Inflammatory macrophage treated with lipopolysaccharide for 1 hour (primary cell): ENCODE measurements around the gene DKKL1.

Experiments
- DNase-seq, 2 donors: peaks; one replicate each; pipeline ENCODE4 v3.0.0-alpha.2; 2020 to 2022

The DKKL1 gene

GRCh38 chr19:49396738-49397505 is 33.2 kb downstream of the DKKL1 start:
- no peak for DNase-seq

GRCh38 chr19:49398001-49398615 is 34.4 kb downstream of the DKKL1 start:
- DNase-seq: no peak

DNA sequence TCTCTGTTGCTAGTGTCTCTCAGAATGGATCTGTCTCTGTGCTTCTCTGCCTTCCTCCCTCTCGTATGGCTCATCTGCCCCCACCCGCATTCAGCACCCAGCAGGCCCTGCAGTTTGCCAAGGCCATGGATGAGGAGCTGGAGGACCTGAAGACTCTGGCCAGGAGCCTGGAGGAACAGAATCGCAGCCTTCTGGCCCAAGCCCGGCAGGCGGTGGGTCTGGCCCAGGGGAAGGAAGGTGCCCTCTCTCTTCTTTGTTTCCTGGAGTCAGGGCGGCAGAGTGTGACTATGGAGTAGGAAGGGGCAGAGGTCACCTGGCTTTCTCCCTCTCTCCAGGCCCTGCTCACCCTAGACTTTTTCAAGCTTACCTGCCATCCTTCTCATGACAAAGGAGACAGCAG is 35.3 kb downstream of the DKKL1 start:
- no peak for DNase-seq

GRCh38 chr19:49400029-49400428 is 36.4 kb downstream of the DKKL1 start:
- no peak for DNase-seq

DNA sequence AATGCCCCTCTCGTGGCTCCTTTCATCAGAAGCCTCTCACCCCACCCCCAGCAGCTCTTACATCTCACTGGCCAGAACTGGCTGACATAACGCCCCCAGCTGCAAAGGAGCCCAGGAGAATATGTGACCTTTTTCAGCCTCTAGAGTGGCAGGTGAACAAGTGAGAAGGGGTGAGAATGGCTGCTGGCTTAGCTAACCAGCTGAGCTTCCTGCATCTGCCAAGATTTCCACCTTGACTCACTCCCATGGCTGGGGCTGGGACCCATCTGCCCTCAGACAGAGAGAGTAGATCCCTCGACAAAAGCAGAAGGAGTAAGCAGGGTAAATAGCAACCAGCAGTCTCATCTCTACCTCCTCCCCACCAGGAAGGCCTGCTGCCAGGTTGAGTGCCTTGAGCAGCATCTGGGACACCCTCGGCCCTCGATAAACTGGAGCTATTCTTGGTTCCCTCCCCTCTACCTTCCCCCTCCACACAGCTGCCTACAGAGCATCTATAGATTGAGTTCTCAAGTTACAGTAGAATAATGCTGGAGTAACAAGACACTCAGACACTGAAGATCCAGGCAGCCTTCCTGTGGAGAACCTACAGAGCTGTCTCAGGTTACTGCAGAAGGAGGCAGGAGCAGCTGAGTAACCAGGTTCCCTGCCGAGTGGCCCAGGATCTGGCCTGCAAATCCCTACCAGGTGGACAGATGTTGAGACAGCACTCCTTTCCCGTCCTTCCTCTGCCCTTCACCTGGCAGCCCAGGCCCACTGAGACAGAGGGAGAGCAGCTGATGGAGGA is 39.9 kb downstream of the DKKL1 start:
- DNase-seq: no peak

DNA sequence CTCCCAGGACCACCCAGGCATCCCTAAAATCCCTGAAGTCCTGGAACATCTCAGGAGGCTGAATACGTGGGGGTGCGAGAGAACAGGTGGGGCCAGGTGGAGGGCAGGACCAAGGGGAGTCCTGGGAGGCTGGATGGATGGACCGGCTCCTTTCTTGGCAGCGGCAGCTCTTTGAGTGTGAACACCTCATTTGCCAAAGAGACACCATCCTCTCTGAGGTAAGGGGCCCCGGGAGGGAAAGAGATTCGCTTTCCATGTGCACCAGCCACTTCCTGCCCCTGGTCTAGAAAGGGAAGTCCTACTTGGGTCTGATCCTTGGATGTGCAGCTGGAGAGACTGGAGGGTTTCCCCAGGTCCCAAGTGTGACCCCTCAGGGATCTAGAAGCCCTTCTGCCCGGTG is 43.4 kb downstream of the DKKL1 start:
- no peak for DNase-seq

GRCh38 chr19:49407482-49408015 is 43.9 kb downstream of the DKKL1 start:
- DNase-seq: no peak

GRCh38 chr19:49408816-49409440 is 45.3 kb downstream of the DKKL1 start:
- DNase-seq: peak; percentile 34 to 69

GRCh38 chr19:49409441-49410029 is 45.9 kb downstream of the DKKL1 start:
- DNase-seq: peak; percentile 69 to 75

- no peak for DNase-seq
Measured at GRCh38 chr19:49411681-49412326, 48.1 kb downstream of the DKKL1 start.

GRCh38 chr19:49413348-49413747 is 49.7 kb downstream of the DKKL1 start:
- DNase-seq: no peak

DNA sequence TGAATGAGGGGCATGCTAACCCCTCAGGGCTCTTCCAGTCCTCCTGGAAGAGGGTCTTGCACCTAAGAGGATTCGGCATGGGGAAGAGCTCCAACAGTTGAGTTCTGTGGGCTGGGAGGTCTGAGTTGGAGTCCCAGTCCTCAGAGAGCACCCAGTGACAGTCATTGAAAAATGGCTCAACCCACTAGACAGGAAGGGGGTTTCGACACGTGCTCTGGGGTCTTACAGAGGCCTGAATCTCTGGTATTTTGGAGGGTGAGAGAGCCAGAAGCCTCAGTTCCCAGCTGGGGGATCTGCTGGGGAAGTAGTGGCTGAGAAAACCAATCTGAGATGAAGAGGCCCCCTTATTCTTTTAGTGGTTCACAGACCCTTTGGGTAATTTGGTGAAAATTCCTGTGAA is 50.6 kb downstream of the DKKL1 start:
- DNase-seq: no peak

DNA sequence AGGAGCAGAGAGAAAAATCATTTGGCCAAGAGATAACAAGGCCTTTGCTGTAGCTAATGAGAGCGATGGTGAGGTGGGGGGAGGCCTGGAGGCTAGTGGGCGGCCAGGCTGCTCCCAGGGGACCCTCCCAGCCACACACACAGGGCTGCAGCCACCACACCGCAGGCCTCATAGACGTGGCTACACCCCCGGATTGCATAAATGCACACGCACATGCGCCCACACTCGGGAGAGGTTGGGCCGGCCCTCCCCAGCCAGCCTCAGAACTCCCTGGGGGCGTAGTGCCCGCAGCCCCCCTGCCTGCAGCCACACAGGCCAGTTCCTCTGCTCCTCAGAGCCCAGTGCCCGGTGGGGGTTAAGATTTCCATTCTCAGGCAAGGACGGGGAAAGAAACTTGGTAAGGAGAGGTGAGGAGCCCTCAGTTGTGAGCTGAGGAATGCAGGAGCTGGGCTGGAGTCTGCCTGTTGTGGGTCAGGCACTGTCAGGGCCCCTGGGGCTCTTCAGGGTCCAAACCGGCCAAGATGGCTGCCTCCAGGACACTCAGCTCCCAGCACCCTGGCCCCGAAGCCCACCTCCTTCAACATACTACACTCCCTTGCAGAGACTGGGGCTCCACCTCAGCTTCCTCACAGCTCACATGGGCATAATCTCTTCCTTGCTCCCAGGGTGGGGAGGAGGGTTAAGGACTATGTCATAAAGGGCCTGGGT is 51.6 kb downstream of the DKKL1 start:
- DNase-seq: no peak

DNA sequence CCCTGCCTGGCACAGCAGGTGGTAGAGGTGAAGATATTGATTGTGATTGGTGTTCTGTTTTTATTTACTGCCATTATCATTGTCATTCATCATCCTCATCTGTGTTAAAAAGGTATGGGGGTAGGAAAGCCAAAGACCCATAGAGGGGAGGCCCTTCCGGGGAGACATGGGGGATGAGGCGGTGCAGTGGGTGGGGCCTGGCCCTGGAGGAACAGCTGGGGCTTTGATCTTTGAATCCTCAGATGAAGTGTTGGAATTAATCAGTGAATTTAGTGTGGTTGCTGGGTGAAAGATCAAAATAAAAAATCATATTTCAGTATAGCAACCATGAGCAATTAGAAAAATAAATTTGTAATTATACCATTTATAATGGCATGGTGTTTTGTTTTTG is 52.1 kb downstream of the DKKL1 start:
- no peak for DNase-seq

DNA sequence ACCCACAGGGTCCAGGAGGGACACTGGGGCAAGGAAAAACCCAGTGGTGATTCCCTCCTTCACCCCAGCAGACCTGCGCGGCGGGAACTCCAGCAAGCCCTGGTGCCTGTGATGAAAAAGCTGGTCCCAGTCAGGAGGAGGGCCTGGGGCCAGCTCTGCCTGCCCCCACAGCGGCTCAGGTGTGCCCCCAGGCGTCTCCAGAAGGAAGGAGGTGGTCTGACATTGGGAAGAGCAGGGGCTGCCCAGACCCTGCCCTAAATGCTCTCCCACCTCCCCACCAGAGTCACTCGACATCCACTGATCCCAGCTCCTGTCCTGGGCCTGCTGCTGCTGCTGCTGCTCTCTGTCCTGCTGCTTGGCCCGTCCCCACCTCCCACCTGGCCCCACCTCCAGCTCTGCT is 53.4 kb downstream of the DKKL1 start:
- DNase-seq: no peak

- DNase-seq: no peak
Measured at GRCh38 chr19:49418511-49418910, 54.8 kb downstream of the DKKL1 start.

DNA sequence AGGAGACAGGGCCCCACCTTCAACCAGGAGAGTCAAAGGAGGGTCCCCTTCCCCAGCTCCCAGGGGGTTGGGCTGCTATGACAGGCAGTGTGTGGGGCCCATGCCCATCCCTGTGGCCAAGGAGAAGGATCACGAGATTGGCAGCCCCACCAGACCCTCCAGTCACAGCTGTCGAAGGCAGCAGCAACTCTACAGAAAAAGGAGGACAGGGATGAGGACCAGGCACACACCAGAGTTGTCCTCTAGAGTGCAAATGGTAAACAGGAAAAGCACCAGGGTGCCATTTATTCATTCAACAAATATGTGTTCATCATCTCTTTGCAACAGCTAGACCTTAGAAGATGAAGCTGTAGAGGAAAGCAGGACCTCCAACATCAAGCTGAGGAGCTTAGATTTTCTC is 55.5 kb downstream of the DKKL1 start:
- no peak for DNase-seq

- DNase-seq: no peak
Measured at GRCh38 chr19:49420227-49420626, 56.5 kb downstream of the DKKL1 start.

DNA sequence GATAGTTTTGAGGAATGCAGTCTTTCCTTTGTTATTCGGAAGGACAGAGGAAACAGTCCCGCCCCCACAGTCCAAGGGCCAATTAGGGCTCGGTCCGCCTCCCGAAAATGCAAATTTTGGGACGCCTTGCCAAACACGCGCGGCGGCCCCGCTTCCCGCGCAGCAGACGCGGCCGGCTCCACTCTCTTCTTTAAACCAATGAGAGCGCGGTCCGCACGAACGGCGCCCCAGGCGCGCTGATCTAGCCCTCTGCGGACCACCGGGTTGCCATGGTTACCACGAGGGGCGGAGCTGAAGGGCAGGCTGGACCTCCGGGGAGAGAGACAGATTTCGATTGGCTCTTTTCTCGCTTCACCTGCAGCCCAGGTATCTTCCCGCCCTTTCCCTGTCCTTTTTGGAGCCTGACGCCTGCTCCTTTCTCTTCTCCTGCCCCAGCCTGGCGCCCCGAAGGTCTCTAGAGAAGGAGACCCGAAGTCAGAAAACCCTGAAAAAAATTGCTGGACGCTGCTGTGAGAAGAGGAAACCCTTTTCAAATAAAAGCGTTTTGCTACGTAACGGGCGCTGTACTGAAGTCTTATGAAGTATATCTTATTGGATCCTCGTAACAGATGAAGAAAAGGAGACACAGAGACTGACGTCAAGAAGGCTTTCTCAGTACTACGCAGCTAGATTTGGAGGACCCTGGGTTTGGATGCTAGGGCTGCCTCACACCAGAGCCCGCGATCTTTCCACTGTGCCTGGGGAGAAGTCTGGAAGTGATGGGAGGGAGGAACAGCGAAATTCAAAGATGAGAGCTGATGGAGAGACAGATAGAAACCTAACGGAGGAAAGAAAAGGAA is 57.6 kb downstream of the DKKL1 start:
- DNase-seq: peak; percentile 64 to 87

GRCh38 chr19:49421878-49422202 is 58.2 kb downstream of the DKKL1 start:
- no peak for DNase-seq
